K562 (cell line): ENCODE measurements around the gene ILKAP. TPM values are rescaled to one million over a fixed set of nuclear protein-coding genes. Genes with fewer than 3 reads are reported as not detected.

ENCODE experiments used
- ATAC-seq: fragments of 200-7000 bp; cut with Tn5 transposase; 3 replicates; pipeline ENCODE4 v1.9.1; 2020; ENCODE audit warnings: moderate library complexity
- BruUV-seq: library from RNA; stranded (reverse); fragments of 400-500 nt; replicated peaks from 2 replicates; lab custom pipeline; 2021; lab: Mats Ljungman, UMichigan
- CTCF ChIA-PET: fragments of 300-600 bp; formaldehyde crosslinking; extraction: SDS; loops from one replicate; lab custom pipeline; 2021; ENCODE audit warnings: low intra/inter-chr PET ratio; lab: Yijun Ruan, JAX
- POLR2A ChIA-PET: fragments of 300-600, 350-650 bp; sonication (Branson Sonifier 250); formaldehyde crosslinking; extraction: SDS; loops from one replicate; lab custom pipeline; 2021; ENCODE audit warnings: antibody characterized with exemption, inconsistent platforms; lab: Yijun Ruan, JAX
- DNase-seq, 4 experiments: peaks; one replicate each; pipeline versions ENCODE4 v3.0.0 to v3.0.0-alpha.2; 2011 to 2018; ENCODE audit warnings: low spot score in 3 of 4, mixed read lengths in 3 of 4; ENCODE audit errors: extremely low read depth in 1 of 4
- FAIRE-seq: peaks from 2 replicates; lab custom pipeline; 2011; peaks lifted over from hg19 to GRCh38; lab: Jason Lieb, UNC
- H2AFZ ChIP-seq: 2 replicates; pipeline ENCODE4 v1.6.0; 2011; ENCODE audit warnings: low read depth, low read length, control low read depth, inconsistent platforms
- H3K27ac ChIP-seq: fragments of 200-600 bp; 3 replicates; pipeline ENCODE4 v1.8.0; 2011; ENCODE audit warnings: low read depth, mild to moderate bottlenecking, control low read depth, inconsistent platforms, low read length, moderate library complexity, mixed read lengths; ENCODE audit errors: extremely low read depth
- H3K27me3 ChIP-seq, 2 experiments: fragments of 300-600 bp in 1 of 2; 2 replicates in 1 of 2; 3 replicates in 1 of 2; pipeline versions ENCODE4 v1.6.0 to v1.8.0; 2011; ENCODE audit warnings: inconsistent platforms in 2 of 2, low read length in 2 of 2, mild to moderate bottlenecking in 1 of 2, mixed read lengths in 1 of 2, moderate library complexity in 1 of 2; ENCODE audit not compliant: control insufficient read depth in 2 of 2, insufficient read depth in 2 of 2
- H3K36me3 ChIP-seq: fragments of 300-600 bp; 3 replicates; pipeline ENCODE4 v1.8.0; 2011; ENCODE audit warnings: mild to moderate bottlenecking, low read length, inconsistent platforms; ENCODE audit not compliant: control insufficient read depth, insufficient read depth
- H3K4me1 ChIP-seq, 2 experiments: fragments of 200-600 bp in 1 of 2; replicated peaks in 1 of 2; 2 replicates in 1 of 2; 3 replicates in 1 of 2; pipeline versions ENCODE4 v1.5.1 to v1.8.0; 2011; ENCODE audit warnings: inconsistent platforms in 2 of 2, low read length in 2 of 2, mild to moderate bottlenecking in 1 of 2, mixed read lengths in 1 of 2, moderate library complexity in 1 of 2; ENCODE audit not compliant: control insufficient read depth in 2 of 2, insufficient read depth in 2 of 2
- H3K4me2 ChIP-seq: 2 replicates; pipeline ENCODE4 v1.6.1; 2011; ENCODE audit warnings: low read length, control low read depth, inconsistent platforms, mixed read lengths; ENCODE audit not compliant: insufficient read depth
- H3K4me3 ChIP-seq: fragments of 200-600 bp; sonication (generic), shearing (Covaris generic); 2 replicates; pipeline ENCODE4 v1.5.1; 2016; ENCODE audit warnings: control low read depth, inconsistent platforms
- H3K79me2 ChIP-seq: fragments of 200-600 bp; 3 replicates; pipeline ENCODE4 v1.8.0; 2011; ENCODE audit warnings: low read length, inconsistent platforms; ENCODE audit not compliant: control insufficient read depth, insufficient read depth
- H3K9ac ChIP-seq, 2 experiments: 2 replicates each; pipeline versions ENCODE4 v1.6.0 to v1.6.1; 2011; ENCODE audit warnings: low read depth in 2 of 2, low read length in 2 of 2, control low read depth in 1 of 2, inconsistent platforms in 1 of 2, mild to moderate bottlenecking in 1 of 2, mixed read lengths in 1 of 2; ENCODE audit not compliant: insufficient read depth in 1 of 2
- H3K9me1 ChIP-seq: one replicate; pipeline ENCODE4 v1.6.0; 2011; ENCODE audit warnings: inconsistent platforms, mild to moderate bottlenecking, low read length, moderate library complexity; ENCODE audit not compliant: control insufficient read depth, insufficient read depth
- H3K9me3 ChIP-seq: replicated peaks from 2 replicates; pipeline ENCODE4 v1.5.1; 2011; ENCODE audit warnings: low read depth, low read length, inconsistent platforms; ENCODE audit not compliant: control insufficient read depth, insufficient read depth
- H4K20me1 ChIP-seq: replicated peaks from 2 replicates; pipeline ENCODE4 v1.6.1; 2011; ENCODE audit warnings: low read length, inconsistent platforms, mixed read lengths; ENCODE audit not compliant: control insufficient read depth, insufficient read depth
- E2F6 ChIP-seq, 2 experiments: IDR thresholded peaks; 2 replicates each; pipeline ENCODE4 v1.6.1; 2011; ENCODE audit warnings: borderline replicate concordance in 1 of 2, control low read depth in 1 of 2, low read depth in 1 of 2, low read length in 1 of 2, mild to moderate bottlenecking in 1 of 2, mixed read lengths in 1 of 2, moderate library complexity in 1 of 2; ENCODE audit not compliant: insufficient read depth in 1 of 2, insufficient read length in 1 of 2, poor library complexity in 1 of 2, severe bottlenecking in 1 of 2; ENCODE audit errors: extremely low read depth in 1 of 2
- TAF1 ChIP-seq: IDR thresholded peaks from 2 replicates; pipeline ENCODE4 v1.6.1; 2011; ENCODE audit warnings: mild to moderate bottlenecking, low read length, moderate library complexity; ENCODE audit not compliant: insufficient read depth, control insufficient read depth, severe bottlenecking; ENCODE audit errors: extremely low read depth
- ZBTB1 ChIP-seq: sonication (generic); formaldehyde crosslinking; IDR thresholded peaks from 2 replicates; pipeline ENCODE4 v1.8.1; 2023; ENCODE audit warnings: missing genetic modification reagents, low read depth, mild to moderate bottlenecking, borderline replicate concordance
- WGBS: fragments of 100-300 bp; shearing (Covaris generic); methylation state at CpG from one replicate; pipeline ENCODE4 v1.1.6; 2016; ENCODE audit warnings: low coverage, mixed read lengths; ENCODE audit not compliant: insufficient coverage; ENCODE audit errors: missing lambda C conversion rate; 5-methylcytosine and 5-hydroxymethylcytosine counted together
- in situ Hi-C: fragments of 300-500 bp; cut with MboI; formaldehyde crosslinking; loops from 4 replicates; pipeline ENCODE4 v1.15.0; 2018; ENCODE audit warnings: inconsistent platforms, mixed read lengths
- intact Hi-C: fragments of 100-400 bp; cut with micrococcal nuclease; formaldehyde crosslinking; loops from 2 replicates; pipeline ENCODE4 v1.14.2; 2022
- polyA plus RNA-seq, 8 experiments: library from polyadenylated mRNA; depleted of rRNA in 4 of 8; stranded (reverse) in 5 of 8; unstranded in 3 of 8; fragments of >200 nt; fragmentation: Nextera tagmentation in 2 of 8; fragmentation: Illumina TruSeq in 1 of 8; extraction: Ambion mirVana in 2 of 8; extraction: Trizol in 1 of 8; gene quantifications; 2 replicates each; pipeline versions ENCODE4 v1.2.1 to v1.2.3, GENCODE V29; 2011 to 2014; ENCODE audit warnings: inconsistent platforms in 1 of 8, missing spikeins in 1 of 8
- total RNA-seq, 7 experiments: library from RNA; depleted of rRNA in 6 of 7; stranded (reverse); fragments of >200 nt in 6 of 7; fragmentation: Illumina TruSeq in 2 of 7; extraction: Trizol in 2 of 7; gene quantifications; 2 replicates each; pipeline versions ENCODE4 v1.2.1 to v1.2.3, GENCODE V29; 2011 to 2021; ENCODE audit warnings: low replicate concordance in 1 of 7

Gene ILKAP
- total and polyA plus RNA-seq, 9 of the 15 experiments (the other 6 are each of a cell fraction or from before 2014, with no cell fraction given), result 3.1 to 43.9 (median 20.7) TPM

GRCh38 chr2:238239543-238239862, 36.0 kb upstream of the ILKAP start:
- FAIRE-seq, result no peak
- H3K4me3 ChIP-seq, result peak overlapping the region; percentile 74
- CTCF ChIA-PET, result no interaction called here
- no peaks in the 10 kb centered on the region for H4K20me1 ChIP-seq
- H3K79me2 ChIP-seq, result peaks cover 23% of the 10 kb centered on the region
- H3K4me2 ChIP-seq, result peak overlapping the region; percentile 76; the same call in 1 of the 2 replicates
- peaks cover 26 to 53% of the 10 kb centered on the region in 2 experiments for H3K4me1 ChIP-seq
- H2AFZ ChIP-seq, result peak overlapping the region; percentile 59; the same call in 1 of the 2 replicates
- no peaks in the 10 kb centered on the region for H3K9me1 ChIP-seq
- in situ Hi-C loops, result no loop called here
- POLR2A ChIA-PET, result interaction anchor here (1.7 kb wide), 1 partner anchor 9 kb away, joined by 5 read pairs; no protein-coding TSS in a partner anchor
- WGBS, result no CpG with 5 or more reads among the region's 43 CpGs
- peak in 1 of 4 experiments; percentile 22 for DNase-seq
- no peaks in the 10 kb centered on the region for H3K27me3 ChIP-seq
- no peak for ATAC-seq
- intact Hi-C loops, result loop anchor here (5.0 kb wide), 1 partner anchor 72 kb away; no protein-coding TSS in a partner anchor
- H3K9ac ChIP-seq, result peak overlapping the region; percentile 67 to 97; a peak in 3 of 4 replicates
- H3K27ac ChIP-seq, result peak overlapping the region; percentile 77
- H3K36me3 ChIP-seq, result peaks cover 9% of the 10 kb centered on the region; the same call in 2 of the 3 replicates
- H3K9me3 ChIP-seq, result no peaks in the 10 kb centered on the region
- TF ChIP-seq ZBTB1 (CRISPR knock-in tag) (0 out of 2 replicates have a peak, but pooled peaks have one; percentile 41), E2F6 (IDR thresholded peaks at IDR 0.05; ENCODE audit: borderline replicate concordance in 1 of 2, extremely low read depth in 1 of 2, insufficient read depth in 1 of 2, insufficient read length in 1 of 2, low read depth in 1 of 2, low read length in 1 of 2, poor library complexity in 1 of 2, severe bottlenecking in 1 of 2) (peak in 1 of 2 experiments; percentile 7), TAF1 (no peak)
- TF ChIP-seq, all 486 proteins: peak for 2
- BruUV-seq, result no TSS peak
